ENCODE results near the gene FEZF2. TPM values are rescaled to one million over a fixed set of nuclear protein-coding genes. Genes with fewer than 3 reads are reported as not detected.

Gene FEZF2
- total RNA-seq = not detected

GRCh38 chr3:62373215-62373614 lies at the start of gene FEZF2:
Gene FEZF2, minus strand, starts transcription at chr3:62373550. Its CDS starts 682 bp downstream, at chr3:62372868.
- no peaks in the 10 kb centered on the region for H3K9me3 ChIP-seq
- 0 to 7% methylated on average over 2 to 28 of the region's 28 CpGs for WGBS, 2 donors (ENCODE audit: low coverage in 1 of 2)
- in situ Hi-C loops (cut with MboI; ENCODE audit: low pct_ligation_motif_present in 1 of 4, low pct_unique_long_range_greater_than_20kb in 1 of 4, low sequenced_read_pairs in 3 of 4) = no loop called here
- no peak for DNase-seq
- TF ChIP-seq POLR2AphosphoS5 (IDR thresholded peaks at IDR 0.05) (no peak), CTCF (IDR thresholded peaks at IDR 0.05) (no peak), EP300 (IDR thresholded peaks at IDR 0.05; ENCODE audit: low read depth) (no peak), POLR2A (IDR thresholded peaks at IDR 0.05) (no peak)
- H3K27ac ChIP-seq = no peak within 1 kb of the TSS
- no peaks in the 10 kb centered on the region for H3K36me3 ChIP-seq
- peak within 1 kb of the TSS in 1 of 4 donors; percentile 26 for H3K4me3 ChIP-seq
- H3K27me3 ChIP-seq = peaks cover 100% of the 10 kb centered on the region
- H3K4me1 ChIP-seq = peaks cover 0 to 33% (median 5%) of the 10 kb centered on the region in 4 donors
- intact Hi-C loops (cut with DNase I; ENCODE audit: low total_unique reads) = no loop called here

DNA sequence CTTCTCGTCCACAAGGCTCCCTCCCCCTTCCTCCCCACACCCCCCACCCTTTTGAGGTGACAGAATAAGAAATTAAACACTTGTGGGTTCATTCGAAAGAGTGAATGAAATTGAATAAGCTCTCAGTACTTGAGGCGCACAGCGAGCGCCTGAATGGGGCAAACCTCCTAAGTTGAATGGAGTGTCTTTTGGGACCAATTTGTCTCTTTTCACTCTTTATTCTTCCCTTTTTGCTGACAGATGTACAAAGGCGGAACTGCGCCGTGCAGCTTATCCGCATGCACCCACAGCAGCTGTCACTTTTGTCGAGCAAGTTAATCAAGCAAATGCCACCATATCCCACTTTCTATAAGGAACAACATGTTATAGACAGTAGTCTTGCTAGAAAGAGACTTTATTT lies 47.9 kb upstream of the FEZF2 start:
- H3K4me3 ChIP-seq = no peak overlapping the region
- WGBS, 2 donors (ENCODE audit: low coverage in 1 of 2) = 90 to 92% methylated on average over 4 to 10 of the region's 10 CpGs
- no peak for DNase-seq
- H3K27me3 ChIP-seq = no peaks in the 10 kb centered on the region
- TF ChIP-seq POLR2A (IDR thresholded peaks at IDR 0.05) (no peak), CTCF (IDR thresholded peaks at IDR 0.05) (no peak), POLR2AphosphoS5 (IDR thresholded peaks at IDR 0.05) (no peak), EP300 (IDR thresholded peaks at IDR 0.05; ENCODE audit: low read depth) (no peak)
- intact Hi-C loops (cut with DNase I; ENCODE audit: low total_unique reads) = no loop called here
- no peak overlapping the region for H3K27ac ChIP-seq
- H3K4me1 ChIP-seq = no peaks in the 10 kb centered on the region
- H3K9me3 ChIP-seq = no peaks in the 10 kb centered on the region
- in situ Hi-C loops (cut with MboI; ENCODE audit: low pct_ligation_motif_present in 1 of 4, low pct_unique_long_range_greater_than_20kb in 1 of 4, low sequenced_read_pairs in 3 of 4) = no loop called here
- no peaks in the 10 kb centered on the region for H3K36me3 ChIP-seq

DNA sequence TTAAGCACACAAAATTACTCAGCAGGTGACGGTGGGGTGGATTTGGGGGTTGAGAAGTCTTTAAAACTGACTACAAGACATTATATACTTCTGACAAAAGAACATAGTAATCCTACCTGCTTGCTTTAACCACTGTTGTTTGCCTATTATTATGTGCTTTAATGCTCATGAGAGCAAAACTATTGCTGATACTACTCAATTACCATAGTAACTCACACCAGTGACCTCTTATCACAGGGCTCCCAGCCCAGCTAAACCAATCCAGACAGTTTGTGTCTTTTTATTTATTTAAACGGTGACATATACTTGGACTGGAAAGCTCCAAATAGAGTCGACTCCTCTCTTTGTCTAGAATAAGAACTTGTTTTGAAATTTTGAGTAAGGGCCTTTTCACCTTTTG lies 42.8 kb upstream of the FEZF2 start:
- WGBS, 2 donors (ENCODE audit: low coverage in 1 of 2) = 27 to 49% methylated on average over 2 to 3 of the region's 3 CpGs
- TF ChIP-seq EP300 (IDR thresholded peaks at IDR 0.05; ENCODE audit: low read depth) (no peak), POLR2AphosphoS5 (IDR thresholded peaks at IDR 0.05) (no peak), CTCF (IDR thresholded peaks at IDR 0.05) (no peak), POLR2A (IDR thresholded peaks at IDR 0.05) (no peak)
- in situ Hi-C loops (cut with MboI; ENCODE audit: low pct_ligation_motif_present in 1 of 4, low pct_unique_long_range_greater_than_20kb in 1 of 4, low sequenced_read_pairs in 3 of 4) = no loop called here
- H3K9me3 ChIP-seq = no peaks in the 10 kb centered on the region
- H3K36me3 ChIP-seq = no peaks in the 10 kb centered on the region
- H3K4me1 ChIP-seq = no peaks in the 10 kb centered on the region
- H3K27me3 ChIP-seq = no peaks in the 10 kb centered on the region
- no peak for DNase-seq
- no peak overlapping the region for H3K27ac ChIP-seq
- intact Hi-C loops (cut with DNase I; ENCODE audit: low total_unique reads) = no loop called here
- H3K4me3 ChIP-seq = no peak overlapping the region

GRCh38 chr3:62415312-62415801 lies 42.0 kb upstream of the FEZF2 start:
- TF ChIP-seq POLR2A (IDR thresholded peaks at IDR 0.05) = no peak
- TF ChIP-seq CTCF (IDR thresholded peaks at IDR 0.05) = no peak
- no peak for TF ChIP-seq POLR2AphosphoS5 (IDR thresholded peaks at IDR 0.05)
- TF ChIP-seq EP300 (IDR thresholded peaks at IDR 0.05; ENCODE audit: low read depth) = no peak
- Histone ChIP-seq H3K9me3 (no peaks in the 10 kb centered on the region), H3K4me1 (no peaks in the 10 kb centered on the region), H3K27ac (no peak overlapping the region), H3K4me3 (no peak overlapping the region), H3K36me3 (no peaks in the 10 kb centered on the region), H3K27me3 (no peaks in the 10 kb centered on the region)
- no peak for DNase-seq
- intact Hi-C loops (cut with DNase I; ENCODE audit: low total_unique reads) = no loop called here
- in situ Hi-C loops (cut with MboI; ENCODE audit: low pct_ligation_motif_present in 1 of 4, low pct_unique_long_range_greater_than_20kb in 1 of 4, low sequenced_read_pairs in 3 of 4) = no loop called here
- 60 to 68% methylated on average over 3 to 9 of the region's 9 CpGs for whole genome bisulfite sequencing, 2 donors (ENCODE audit: low coverage in 1 of 2)
